ENCODE results near the gene PRLH.
A peak's percentile ranks its signal among the peaks of the same experiment; 100 is the strongest.
"Not testable (repeated sequence)": the region's sequence is repeated elsewhere in the genome, so short reads cannot be mapped to it uniquely, and the experiment has no call there.

Gene PRLH

DNA sequence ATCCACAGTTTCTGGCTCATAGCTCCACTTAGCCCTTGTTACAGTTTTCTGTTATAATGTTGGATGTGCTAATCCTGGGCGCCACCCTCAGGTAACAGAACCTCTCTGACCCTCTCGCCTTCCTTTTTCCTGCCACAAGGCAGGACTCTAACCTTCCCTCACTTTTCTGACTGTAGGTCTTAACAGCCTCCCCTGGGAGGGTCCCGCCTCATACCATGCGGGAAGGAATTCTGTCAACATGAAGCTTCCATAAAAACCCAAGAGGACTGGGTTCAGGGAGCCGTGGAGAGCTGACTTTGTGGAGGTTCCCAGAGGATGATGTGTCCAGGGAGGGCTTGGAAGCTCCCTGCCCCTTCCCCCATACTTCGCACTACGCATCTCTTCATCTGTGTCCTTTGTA lies 36.0 kb downstream of the PRLH start:
- ATAC-seq, result no peak

GRCh38 chr2:237603049-237603717 lies 36.8 kb downstream of the PRLH start:
- ATAC-seq, result no peak

GRCh38 chr2:237603718-237604362 lies 37.5 kb downstream of the PRLH start:
- ATAC-seq, result peak; percentile 86 to 91

DNA sequence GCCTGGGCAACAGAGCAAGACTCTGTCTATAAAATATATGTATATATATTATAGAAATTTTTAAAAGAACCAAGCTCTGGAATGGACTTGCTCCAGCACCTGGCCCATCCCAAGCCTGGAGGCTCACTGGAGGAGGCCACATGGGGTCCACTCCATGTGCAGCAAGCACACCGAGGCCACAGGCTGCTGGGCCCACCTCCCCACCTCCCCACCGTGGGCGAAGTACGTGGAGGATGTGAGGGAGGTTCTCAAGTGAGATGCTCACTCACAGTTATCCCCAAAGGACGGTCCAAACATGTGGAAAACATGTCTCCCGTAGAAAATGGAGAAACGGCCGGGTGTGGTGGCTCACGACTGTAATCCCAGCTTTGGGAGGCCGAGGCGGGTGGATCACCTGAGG lies 38.0 kb downstream of the PRLH start:
- no peak for ATAC-seq

- no peak for ATAC-seq
Measured at GRCh38 chr2:237604960-237605359, 38.6 kb downstream of the PRLH start.

DNA sequence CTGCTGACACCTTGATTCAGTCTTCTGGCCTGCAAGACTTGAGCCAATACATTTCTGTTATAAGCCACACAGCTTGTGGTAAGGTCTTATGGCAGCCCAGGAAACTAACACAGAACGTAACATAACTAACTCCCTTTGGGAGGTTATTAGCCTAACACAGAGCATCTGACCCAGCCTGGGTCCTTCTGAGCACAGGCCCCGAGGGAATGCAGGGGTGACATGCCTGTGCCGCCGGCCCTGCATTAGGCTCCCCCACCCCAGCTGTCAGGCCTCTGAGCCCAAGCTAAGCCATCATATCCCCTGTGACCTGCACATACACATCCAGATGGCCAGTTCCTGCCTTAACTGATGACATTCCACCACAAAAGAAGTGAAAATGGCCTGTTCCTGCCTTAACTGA lies 40.1 kb downstream of the PRLH start:
- not testable (repeated sequence) for ATAC-seq

DNA sequence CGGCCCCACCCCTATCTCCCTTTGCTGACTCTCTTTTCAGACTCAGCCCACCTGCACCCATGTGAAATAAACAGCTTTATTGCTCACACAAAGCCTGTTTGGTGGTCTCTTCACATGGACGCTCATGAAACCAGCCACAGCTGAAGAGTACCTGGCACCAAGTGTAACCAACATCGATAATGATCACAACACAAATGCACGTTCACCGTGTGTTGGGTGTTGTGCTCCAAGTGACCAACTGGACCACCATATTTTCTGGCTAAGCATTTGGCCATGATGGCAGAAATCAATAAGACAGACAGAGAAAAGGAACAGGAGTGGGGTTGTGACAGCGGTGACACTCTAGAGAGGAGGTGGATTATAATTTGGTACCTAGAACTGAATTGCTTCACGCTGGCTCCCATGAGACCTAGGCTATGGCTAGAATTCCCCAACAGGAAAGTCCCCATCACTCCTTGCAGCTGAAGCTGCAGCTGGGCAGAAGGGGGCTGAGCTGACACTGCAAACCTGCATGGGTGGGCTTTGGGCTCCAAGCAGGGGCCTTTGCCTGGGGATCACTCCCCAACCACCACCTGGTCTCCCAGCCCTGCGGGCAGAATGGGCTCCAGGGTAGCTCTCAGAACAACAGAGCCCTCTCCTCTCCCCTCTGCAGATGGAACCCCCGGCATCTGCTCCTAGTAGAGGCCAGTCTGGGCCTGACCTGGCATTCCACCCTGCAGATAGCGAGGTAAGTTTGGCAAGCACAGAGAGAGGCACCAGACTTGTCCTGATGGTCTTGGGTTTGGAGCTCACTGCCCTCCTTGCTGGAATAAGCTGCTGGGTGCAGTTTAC lies 46.4 kb downstream of the PRLH start:
- ATAC-seq, result no peak

DNA sequence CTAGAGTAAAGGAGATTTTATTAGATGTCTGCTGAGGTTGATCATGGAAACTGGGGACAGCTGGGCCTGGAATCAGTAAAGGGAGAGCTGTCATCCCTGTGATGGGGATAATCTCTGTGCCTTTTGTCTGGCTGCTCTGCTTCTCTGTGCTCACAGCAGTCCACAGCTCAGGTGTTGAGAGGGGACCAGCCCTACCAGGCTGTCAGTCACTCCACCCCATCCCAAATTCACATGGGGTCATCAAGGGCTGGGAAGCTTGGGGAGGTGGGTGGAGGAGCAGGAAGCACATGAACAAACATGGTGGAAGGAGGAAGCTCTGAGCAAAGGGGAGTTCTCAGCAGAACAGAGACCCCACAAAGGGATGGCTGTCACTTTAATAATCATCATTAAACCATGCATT lies 47.3 kb downstream of the PRLH start:
- no peak for ATAC-seq

GRCh38 chr2:237614151-237614720 lies 47.9 kb downstream of the PRLH start:
- ATAC-seq, result no peak

GRCh38 chr2:237615631-237616249 lies 49.4 kb downstream of the PRLH start:
- ATAC-seq, result no peak

DNA sequence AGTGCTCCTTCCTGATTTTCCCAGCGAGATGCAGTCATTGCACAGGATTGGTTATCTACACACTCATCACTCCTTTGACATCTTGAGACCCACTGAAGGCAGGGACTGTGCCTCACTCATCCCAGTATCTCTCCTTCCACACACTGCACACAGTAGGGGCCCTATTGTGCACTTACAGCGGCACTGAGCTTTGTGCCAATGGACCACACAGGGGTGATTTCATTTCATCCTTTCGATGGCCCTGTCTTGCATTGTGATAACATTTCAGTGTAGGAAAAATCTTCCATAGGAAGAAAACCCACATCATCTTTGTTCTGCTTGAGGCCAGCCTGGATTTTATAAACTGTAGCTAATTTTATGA lies 50.0 kb downstream of the PRLH start:
- ATAC-seq, result no peak
